ENCODE measurements around the gene ZNF787. TPM values are rescaled to one million over a fixed set of nuclear protein-coding genes. Genes with fewer than 3 reads are reported as not detected.

The ZNF787 gene
- total RNA-seq, 1 experiment from 2014 or later, result 51.0 TPM

- POLR2A ChIA-PET (ENCODE audit: low non-redundant PET), result interaction anchor here (1.2 kb wide), 1 partner anchor 13 kb away, joined by 3 read pairs; the partner anchor contains the start of gene ZNF787
- CTCF ChIA-PET, result interaction anchor here (0.6 kb wide), 1 partner anchor 18 kb away, joined by 4 read pairs; no protein-coding TSS in a partner anchor
- Histone ChIP-seq H3K27me3 (replicated peaks; ENCODE audit: insufficient read depth, low read depth, low read length, poor library complexity) (no peaks in the 10 kb centered on the region), H3K4me3 (ENCODE audit: low read depth, low read length, poor library complexity, severe bottlenecking) (no peak overlapping the region), H3K4me1 (ENCODE audit: insufficient read depth, low read length, poor library complexity, severe bottlenecking) (peaks cover 12% of the 10 kb centered on the region), H3K9me3 (ENCODE audit: low read depth, low read length, poor library complexity, severe bottlenecking) (no peaks in the 10 kb centered on the region), H3K36me3 (ENCODE audit: insufficient read depth, low read length, poor library complexity, severe bottlenecking) (no peaks in the 10 kb centered on the region), H3K27ac (ENCODE audit: low read depth, low read length, poor library complexity, severe bottlenecking) (peak overlapping the region; percentile 70)
- no peak for TF ChIP-seq EZH2 (IDR thresholded peaks at IDR 0.05; ENCODE audit: borderline replicate concordance, low read depth, low read length, poor library complexity, severe bottlenecking)
- TF ChIP-seq CTCF (conservative IDR thresholded peaks at IDR 0.05; ENCODE audit: low read depth, low read length), result no peak
- DNase-seq (ENCODE audit: low spot score), result peak; percentile 94
- intact Hi-C loops (cut with micrococcal nuclease; ENCODE audit: unreplicated experiment), result no loop called here
- TSS peak; percentile 78 for BruUV-seq (replicated peaks)
Observed at GRCh38 chr19:56133858-56134653, 13.0 kb upstream of the ZNF787 start.

GRCh38 chr19:56132316-56132822 is 11.3 kb upstream of the ZNF787 start:
- Histone ChIP-seq H3K4me1 (ENCODE audit: insufficient read depth, low read length, poor library complexity, severe bottlenecking) (peaks cover 12% of the 10 kb centered on the region), H3K27ac (ENCODE audit: low read depth, low read length, poor library complexity, severe bottlenecking) (peak overlapping the region; percentile 34), H3K4me3 (ENCODE audit: low read depth, low read length, poor library complexity, severe bottlenecking) (no peak overlapping the region), H3K27me3 (replicated peaks; ENCODE audit: insufficient read depth, low read depth, low read length, poor library complexity) (no peaks in the 10 kb centered on the region), H3K36me3 (ENCODE audit: insufficient read depth, low read length, poor library complexity, severe bottlenecking) (no peaks in the 10 kb centered on the region), H3K9me3 (ENCODE audit: low read depth, low read length, poor library complexity, severe bottlenecking) (no peaks in the 10 kb centered on the region)
- no peak for DNase-seq (ENCODE audit: low spot score)
- intact Hi-C loops (cut with micrococcal nuclease; ENCODE audit: unreplicated experiment), result no loop called here
- TF ChIP-seq CTCF (conservative IDR thresholded peaks at IDR 0.05; ENCODE audit: low read depth, low read length) (no peak), EZH2 (IDR thresholded peaks at IDR 0.05; ENCODE audit: borderline replicate concordance, low read depth, low read length, poor library complexity, severe bottlenecking) (no peak)
- ChIA-PET CTCF (no interaction called here), POLR2A (ENCODE audit: low non-redundant PET) (no interaction called here)
- BruUV-seq (replicated peaks), result no TSS peak

- H3K27ac ChIP-seq (ENCODE audit: low read depth, low read length, poor library complexity, severe bottlenecking), result no peak overlapping the region
- peaks cover 12% of the 10 kb centered on the region for H3K4me1 ChIP-seq (ENCODE audit: insufficient read depth, low read length, poor library complexity, severe bottlenecking)
- H3K9me3 ChIP-seq (ENCODE audit: low read depth, low read length, poor library complexity, severe bottlenecking), result no peaks in the 10 kb centered on the region
- intact Hi-C loops (cut with micrococcal nuclease; ENCODE audit: unreplicated experiment), result no loop called here
- no peak for DNase-seq (ENCODE audit: low spot score)
- TF ChIP-seq CTCF (conservative IDR thresholded peaks at IDR 0.05; ENCODE audit: low read depth, low read length), result no peak
- TF ChIP-seq EZH2 (IDR thresholded peaks at IDR 0.05; ENCODE audit: borderline replicate concordance, low read depth, low read length, poor library complexity, severe bottlenecking), result no peak
- POLR2A ChIA-PET (ENCODE audit: low non-redundant PET), result no interaction called here
- H3K36me3 ChIP-seq (ENCODE audit: insufficient read depth, low read length, poor library complexity, severe bottlenecking), result no peaks in the 10 kb centered on the region
- no peak overlapping the region for H3K4me3 ChIP-seq (ENCODE audit: low read depth, low read length, poor library complexity, severe bottlenecking)
- H3K27me3 ChIP-seq (replicated peaks; ENCODE audit: insufficient read depth, low read depth, low read length, poor library complexity), result no peaks in the 10 kb centered on the region
- CTCF ChIA-PET, result no interaction called here
- no TSS peak for BruUV-seq (replicated peaks)
Observed at GRCh38 chr19:56131651-56132050, 10.6 kb upstream of the ZNF787 start.
